ENCODE data around the gene KMT2C.

KMT2C gene

DNA sequence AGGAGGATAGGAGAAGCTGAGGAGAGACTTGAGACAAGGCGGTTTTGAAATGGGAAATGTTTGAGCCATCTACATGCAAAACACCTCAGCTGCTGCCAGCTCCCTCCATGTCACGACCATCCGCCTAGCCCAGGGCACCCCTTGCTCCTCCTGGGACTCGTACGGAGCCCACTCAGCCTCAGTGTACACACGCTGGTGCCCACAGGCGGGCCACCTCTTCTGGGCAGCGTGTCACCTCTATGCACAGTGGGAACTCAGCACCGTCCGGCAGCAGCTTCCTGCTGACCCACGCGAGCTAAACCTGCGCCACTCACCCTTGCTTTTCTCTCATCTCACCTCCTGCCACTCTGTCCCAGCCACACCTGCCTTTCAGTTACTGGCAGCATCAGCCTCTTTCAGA, 302.0 kb downstream of the KMT2C start:
- DNase-seq: no peak

GRCh38 chr7:152132812-152133211, 303.0 kb downstream of the KMT2C start:
- no peak for DNase-seq

DNA sequence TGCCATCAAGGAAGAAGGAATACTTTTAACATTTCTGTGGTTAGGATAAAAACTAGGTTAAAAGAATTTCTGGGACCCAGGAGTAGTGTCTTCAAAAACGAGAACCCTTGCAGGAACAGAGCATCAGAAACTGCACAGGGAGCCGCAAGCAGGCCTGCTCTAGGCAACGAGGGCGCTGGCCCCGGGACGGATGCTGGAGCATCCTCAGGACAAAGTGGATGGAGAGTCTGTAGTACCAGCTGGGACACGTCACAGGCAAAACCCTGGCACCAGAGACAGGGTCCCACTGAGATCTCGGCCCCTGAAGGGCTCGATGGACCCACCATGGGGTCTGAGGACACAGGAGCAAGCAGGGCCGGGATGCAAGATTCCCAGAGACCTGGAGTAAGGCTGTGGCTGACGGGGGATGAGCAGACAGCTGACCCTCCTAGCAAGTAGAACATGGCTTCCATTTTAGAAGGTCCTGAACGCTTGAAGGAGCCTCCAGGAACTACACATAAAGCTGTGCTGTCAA, 303.8 kb downstream of the KMT2C start:
- DNase-seq: no peak

- DNase-seq: no peak
Observed at GRCh38 chr7:152130658-152131590, 304.9 kb downstream of the KMT2C start.

GRCh38 chr7:152129682-152130081, 306.1 kb downstream of the KMT2C start:
- DNase-seq: no peak

GRCh38 chr7:152128741-152129461, 306.9 kb downstream of the KMT2C start:
- no peak for DNase-seq

GRCh38 chr7:152128252-152128651, 307.6 kb downstream of the KMT2C start:
- no peak for DNase-seq

DNA sequence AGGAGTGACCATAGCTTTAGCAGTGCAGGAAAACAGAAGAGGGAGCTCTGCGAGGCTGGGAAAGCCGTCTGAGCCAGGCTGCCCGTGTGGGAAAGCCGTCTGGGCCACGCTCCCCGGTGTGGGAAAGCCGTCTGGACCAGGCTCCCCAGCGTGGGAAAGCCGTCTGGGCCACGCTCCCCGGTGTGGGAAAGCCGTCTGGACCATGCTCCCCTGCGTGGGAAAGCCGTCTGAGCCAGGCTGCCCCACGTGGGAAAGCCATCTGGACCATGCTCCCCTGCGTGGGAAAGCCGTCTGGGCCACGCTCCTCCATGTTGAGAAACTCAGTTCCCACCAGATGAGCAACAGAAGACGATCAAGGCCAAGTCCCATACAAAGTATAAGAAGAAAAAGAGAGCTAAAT, 308.6 kb downstream of the KMT2C start:
- no peak for DNase-seq

GRCh38 chr7:152126741-152127140, 309.1 kb downstream of the KMT2C start:
- no peak for DNase-seq

DNA sequence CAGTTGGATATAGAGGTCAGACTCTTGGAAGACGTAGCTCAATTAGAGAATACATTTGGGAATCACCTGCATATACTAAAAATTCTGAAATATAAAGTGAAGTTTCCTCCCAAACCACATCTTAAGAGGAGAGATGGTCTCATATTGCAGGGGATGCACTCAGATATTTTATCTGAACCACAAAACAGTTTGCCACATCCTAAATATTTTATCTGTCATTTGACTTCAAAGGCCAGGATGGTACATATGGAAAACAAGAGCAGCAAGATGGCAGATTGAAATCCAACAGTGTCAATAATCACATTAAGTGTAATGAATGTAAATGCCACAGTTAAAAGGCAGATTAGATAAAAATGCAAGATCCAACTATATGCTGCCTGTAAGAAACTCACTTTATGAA, 313.3 kb downstream of the KMT2C start:
- DNase-seq: no peak

GRCh38 chr7:152121432-152121831, 314.4 kb downstream of the KMT2C start:
- DNase-seq: no peak

GRCh38 chr7:152120776-152121175, 315.0 kb downstream of the KMT2C start:
- DNase-seq: no peak

DNA sequence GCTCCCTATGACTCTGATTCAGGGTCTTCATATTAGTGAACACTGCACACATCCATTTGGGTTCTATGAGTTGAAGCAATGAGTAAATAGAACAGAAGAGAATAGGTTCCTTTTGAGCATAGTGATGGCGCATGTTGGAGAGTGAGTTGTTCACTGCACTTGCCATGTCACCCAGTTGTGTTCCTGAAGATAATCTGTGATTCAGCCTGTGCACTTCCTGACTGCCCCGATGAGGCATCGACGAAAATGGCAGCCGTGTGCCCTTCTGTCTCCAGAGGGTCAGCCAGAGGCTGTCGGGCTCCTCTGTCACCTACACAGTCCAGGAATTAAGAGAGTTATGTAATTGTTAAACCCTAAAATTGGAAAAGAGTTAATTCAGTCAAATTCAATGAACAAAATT, 315.6 kb downstream of the KMT2C start:
- DNase-seq: no peak

GRCh38 chr7:152117356-152117755, 318.4 kb downstream of the KMT2C start:
- DNase-seq: no peak

DNA sequence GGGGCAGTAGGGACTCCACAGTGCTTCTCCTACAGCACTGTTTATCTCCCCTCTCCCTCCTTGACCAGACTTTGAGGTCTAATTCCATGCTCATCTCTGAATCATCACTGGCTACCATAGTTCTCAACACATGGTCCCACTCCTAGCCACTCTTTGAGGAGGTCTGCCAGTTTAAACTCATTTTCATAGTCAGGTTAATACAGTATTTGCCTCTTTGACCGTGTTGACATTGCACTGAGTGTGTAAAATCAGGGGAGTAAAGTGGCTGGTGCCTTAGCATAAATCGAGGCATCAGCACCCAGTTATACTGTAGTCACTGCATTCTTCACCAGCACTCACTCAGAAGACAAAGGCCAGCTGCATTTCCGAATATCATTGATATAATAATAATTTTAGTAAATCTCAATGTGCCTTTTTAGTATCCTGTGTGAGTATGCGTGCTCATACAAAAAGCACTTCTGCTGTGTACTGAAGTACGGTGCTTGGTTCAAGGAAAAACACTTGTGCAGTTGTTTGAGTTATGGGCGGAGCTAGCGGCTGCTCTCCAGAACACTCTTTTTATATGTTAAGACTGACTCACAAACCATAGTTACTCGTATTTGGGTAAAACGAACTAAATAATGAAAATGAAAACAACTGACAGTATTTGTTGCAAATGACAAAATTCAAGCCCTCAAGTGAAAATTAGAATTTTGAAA, 320.6 kb downstream of the KMT2C start:
- no peak for DNase-seq

- DNase-seq: no peak
Observed at GRCh38 chr7:152112829-152113228, 323.0 kb downstream of the KMT2C start.

GRCh38 chr7:152108359-152108758, 327.4 kb downstream of the KMT2C start:
- DNase-seq: no peak

- no peak for DNase-seq
Observed at GRCh38 chr7:152107945-152108344, 327.9 kb downstream of the KMT2C start.

DNA sequence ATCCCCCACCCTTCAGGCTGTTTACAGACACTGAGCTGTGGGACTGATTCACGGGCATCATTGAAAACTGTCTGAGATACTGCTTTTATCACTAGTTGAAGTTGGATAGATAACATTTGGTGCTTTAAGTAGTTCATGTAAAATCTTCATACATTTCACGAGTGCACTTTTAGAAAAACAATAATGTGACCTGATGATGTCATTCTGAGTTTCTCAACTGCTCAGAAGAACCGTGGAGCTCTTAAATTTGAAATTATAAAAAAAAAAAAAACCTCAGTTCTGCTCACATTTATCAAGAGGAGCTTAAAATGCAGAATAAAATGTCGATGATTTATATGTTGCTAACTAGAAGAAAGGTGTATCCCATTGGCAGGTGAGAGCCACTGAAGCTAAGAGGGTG, 328.8 kb downstream of the KMT2C start:
- DNase-seq: no peak

DNA sequence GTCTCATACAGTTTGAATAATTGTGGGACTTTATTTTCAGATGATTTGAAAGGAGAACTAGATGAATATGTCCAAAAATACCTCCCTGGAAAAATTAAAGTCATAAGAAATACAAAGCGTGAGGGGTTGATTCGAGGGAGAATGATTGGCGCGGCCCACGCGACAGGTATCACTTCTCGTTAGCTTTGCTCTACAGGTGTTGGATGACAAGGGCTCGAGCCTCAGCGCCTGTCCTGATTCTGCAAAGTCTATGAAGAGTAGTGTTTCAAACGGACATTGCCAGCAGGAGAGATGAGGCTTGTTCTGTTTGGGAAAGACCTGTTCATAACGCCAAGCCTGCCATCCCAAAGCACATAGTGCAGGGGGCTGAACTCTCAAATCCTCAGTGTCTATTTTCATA, 330.6 kb downstream of the KMT2C start:
- no peak for DNase-seq

DNA sequence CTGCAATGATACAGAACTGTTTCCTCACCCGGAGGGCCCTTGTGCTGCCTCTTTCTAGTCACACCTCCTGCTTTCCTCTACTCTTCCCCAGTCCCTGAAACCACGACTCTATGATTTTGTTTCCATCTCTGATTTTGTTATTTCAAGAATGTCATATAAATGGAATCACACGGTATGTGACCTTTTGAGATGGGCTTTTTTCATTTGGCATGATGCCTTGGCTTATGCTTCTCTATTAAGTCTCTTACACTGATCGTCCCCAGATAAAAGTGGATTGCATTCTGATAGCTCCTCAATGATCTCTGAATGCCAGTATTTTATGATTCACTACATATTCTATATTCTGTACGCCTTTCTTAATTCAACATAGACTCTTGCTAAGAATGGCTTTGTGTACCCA, 332.1 kb downstream of the KMT2C start:
- DNase-seq: no peak

DNA sequence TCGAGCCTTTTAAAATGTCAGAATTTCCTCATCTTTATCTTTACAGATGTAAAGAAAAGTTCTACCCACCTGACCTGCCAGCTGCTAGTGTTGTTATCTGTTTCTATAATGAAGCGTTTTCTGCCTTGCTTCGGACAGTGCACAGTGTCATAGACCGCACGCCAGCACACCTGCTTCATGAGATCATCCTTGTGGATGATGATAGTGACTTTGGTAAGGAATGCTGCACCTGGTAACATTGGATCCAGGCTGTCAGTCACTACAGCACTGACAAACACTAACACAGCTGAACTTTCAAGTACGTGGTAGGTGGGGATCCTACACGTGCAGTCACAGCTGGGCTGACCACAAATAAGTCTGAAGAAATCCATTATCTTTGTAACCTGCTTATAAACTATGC, 332.7 kb downstream of the KMT2C start:
- DNase-seq: no peak

- DNase-seq: no peak
Observed at GRCh38 chr7:152097330-152097729, 338.5 kb downstream of the KMT2C start.
